GM19467 (cell line): ENCODE results near the gene VRK2.
"Not testable (repeated sequence)": the region's sequence is repeated elsewhere in the genome, so short reads cannot be mapped to it uniquely, and the experiment has no call there.

ENCODE experiments used
- ATAC-seq: cut with Tn5 transposase; IDR thresholded peaks from one replicate; pipeline ENCODE4 v1.9.1; 2021; ENCODE audit warnings: mild to moderate bottlenecking, moderate library complexity; ENCODE audit not compliant: unreplicated experiment

The VRK2 gene

DNA sequence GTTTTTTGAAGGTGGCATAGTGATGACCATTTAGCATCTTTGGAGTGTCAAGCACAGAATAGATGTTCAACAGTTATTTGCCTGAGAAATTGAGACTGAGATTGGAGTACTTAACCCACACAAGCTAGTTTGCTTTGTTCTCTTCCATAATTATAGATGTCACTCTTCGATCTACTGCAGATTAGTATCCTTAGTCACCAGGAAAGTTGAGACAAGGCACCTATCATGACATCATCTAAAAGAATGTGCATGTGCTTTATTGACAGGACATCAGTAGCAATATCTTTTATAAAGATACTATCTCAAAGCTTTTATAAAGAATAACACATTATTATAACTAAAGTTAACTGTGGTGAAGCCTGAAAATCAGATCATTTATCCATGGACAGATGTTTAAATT lies 6.4 kb downstream of the VRK2 start:
- ATAC-seq: no peak

- ATAC-seq: no peak
Measured at GRCh38 chr2:58054264-58054663, 7.7 kb downstream of the VRK2 start.

DNA sequence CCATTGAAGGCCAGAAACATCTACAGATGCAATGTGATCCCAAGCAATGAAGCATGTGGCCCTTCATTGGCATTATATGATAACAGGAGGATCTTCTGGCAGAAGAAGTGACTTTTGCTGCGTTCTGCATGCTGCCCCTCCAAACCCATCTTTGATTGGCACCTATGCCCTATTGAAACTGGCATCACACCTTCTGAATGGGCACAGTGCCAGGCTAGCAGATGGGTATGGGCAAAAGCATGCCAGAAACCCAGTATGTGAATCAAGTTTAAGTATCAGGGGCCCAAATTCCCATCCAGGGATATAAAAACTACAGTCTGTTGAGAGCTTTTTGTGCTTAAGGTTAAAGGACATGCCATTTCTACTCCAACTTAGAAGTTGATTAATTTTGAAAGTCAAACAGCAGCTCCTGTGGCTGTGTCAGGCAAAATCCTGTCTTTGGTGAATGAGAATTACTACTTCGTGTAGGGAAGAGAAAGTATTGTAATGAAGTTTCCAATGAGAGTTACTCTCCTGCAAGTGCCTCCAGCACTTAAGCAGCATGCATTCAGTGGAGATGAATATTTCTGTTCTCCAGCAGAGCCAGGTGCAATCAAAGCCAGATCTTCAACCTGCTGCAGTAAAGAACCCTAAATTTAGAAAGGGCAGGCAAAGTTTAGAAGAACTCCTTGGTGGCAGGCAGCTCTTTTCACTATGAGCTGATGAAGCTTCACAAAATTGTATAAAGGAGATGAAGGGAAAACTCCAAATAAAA lies 8.6 kb downstream of the VRK2 start:
- ATAC-seq: no peak

DNA sequence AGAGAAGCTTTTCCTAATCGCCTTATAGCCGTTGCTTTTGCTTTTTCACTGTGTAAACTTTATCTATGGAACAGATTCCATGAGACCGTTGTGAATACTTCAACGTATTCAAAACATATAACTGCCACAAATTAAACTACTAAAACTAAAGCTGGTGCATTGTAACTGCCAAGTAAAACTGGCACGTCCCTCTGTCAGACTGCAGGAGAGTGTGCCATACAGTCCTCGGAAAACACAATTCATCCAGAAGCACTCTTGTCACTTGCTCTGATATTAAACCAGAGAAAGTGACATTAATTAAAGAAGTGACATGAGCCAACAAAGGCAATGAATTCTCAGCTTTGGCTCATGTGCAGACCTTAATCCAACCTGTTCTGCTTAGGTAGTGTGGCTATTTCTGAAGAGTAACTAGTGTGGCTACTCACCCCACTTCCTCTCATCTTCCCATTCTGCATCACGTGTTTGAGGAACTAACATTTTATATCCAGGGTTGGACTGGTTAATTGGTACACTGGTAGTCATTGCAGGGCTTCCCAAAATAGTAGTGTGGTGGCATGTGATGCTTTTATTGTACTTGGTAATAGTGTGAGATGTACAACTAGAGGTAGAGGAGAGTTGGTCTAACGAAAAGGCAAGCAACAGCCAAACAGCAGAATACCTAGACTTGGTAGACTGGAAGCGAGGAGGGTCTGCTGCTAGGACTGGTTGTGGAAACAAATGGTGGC lies 9.7 kb downstream of the VRK2 start:
- no peak for ATAC-seq

DNA sequence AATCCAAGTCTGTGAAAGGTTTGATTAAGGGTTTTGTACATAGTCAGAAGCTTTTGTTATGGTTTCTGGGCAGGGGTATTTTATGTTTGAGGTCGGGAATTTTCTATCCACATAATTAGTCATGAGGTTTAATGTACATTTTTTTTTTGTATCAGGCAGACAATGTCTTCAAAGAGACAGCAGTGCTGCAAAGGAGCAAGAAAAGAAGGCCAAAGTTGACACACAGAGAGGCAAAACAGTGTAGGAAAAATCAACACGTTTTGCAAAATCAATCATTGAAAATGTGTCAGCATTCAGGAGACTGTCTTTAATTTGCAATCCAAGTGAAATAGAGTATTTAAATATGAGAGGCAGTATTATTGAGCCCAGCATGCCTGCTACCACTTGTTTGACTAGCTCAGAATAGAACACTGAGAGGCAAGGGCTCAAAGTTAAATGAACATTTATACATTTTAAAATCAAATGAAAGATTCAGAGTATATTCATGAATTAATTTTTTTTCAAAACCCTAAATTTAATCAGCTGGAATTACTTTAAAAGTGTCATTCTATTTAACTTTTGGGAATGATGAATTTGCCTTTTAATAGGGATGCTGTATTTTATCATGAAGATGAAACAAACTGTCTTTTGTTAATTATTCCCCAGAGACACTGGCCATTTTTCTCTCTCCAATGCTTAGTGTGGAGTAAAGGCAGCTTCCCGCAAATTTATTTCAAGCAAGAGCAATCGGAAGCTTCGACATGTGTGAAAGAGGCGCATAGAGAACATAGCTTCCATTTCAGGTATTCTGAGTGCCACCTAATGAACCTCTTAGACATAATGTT lies 11.3 kb downstream of the VRK2 start:
- ATAC-seq: no peak

DNA sequence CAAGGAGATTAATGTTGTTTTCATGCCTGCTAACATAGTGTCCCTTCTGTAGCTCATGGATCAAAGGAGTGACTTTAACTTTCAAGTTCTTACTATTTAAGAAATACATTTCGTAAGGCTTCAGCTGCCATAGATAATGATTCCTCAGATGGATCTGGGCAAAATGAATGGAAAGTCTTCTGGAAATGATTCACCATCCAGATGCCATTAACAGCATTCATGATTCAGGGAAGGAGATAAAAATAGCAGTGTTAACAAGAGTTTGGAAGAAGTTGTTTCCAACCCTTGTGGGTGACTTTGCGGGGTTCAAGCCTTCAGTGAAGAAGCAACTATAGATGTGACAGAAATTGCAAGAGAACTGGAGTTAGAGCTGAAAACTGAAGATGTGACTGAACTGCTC lies 17.0 kb downstream of the VRK2 start:
- no peak for ATAC-seq

DNA sequence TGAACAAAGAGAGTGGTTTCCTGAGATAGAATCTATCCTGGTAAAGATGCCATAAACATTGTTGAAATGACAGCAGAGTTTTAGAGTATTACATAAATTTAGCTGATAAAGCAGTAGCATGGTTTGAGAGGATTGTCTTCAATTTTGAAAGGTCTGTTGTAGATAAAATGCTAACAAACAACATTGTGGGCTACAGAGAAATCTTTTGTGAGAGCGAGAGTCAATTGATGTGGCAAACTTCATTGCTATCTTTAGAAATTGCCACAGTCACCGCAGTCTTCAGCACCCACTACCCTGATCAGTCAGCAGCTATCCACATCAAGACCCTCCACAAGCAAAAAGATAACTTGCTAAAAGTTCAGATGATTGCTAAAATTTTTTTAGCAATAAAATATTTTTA lies 17.5 kb downstream of the VRK2 start:
- no peak for ATAC-seq

DNA sequence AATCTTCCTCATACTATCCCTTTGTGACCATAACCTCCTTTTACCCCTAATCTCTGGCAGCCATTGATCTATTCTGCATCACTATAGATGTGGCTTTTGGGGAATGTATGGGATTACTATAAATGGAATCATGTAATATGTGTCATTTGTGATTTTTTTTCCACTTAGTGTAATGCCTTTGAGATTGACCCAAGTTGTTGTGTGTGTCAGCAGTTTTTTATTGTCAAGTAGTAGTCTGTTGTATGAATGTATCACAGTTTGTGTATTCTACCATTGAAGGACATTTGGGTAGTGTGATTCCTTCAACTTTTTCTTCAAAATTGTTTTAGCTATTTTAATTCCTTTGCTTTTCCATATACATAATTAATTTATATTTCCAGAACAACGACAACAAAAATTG lies 18.6 kb downstream of the VRK2 start:
- no peak for ATAC-seq

GRCh38 chr2:58067001-58067400 lies 20.4 kb downstream of the VRK2 start:
- ATAC-seq: no peak

GRCh38 chr2:58070765-58071164 lies 24.2 kb downstream of the VRK2 start:
- ATAC-seq: no peak

GRCh38 chr2:58072102-58072501 lies 25.5 kb downstream of the VRK2 start:
- ATAC-seq: no peak

- no peak for ATAC-seq
Measured at GRCh38 chr2:58073008-58073407, 26.4 kb downstream of the VRK2 start.

DNA sequence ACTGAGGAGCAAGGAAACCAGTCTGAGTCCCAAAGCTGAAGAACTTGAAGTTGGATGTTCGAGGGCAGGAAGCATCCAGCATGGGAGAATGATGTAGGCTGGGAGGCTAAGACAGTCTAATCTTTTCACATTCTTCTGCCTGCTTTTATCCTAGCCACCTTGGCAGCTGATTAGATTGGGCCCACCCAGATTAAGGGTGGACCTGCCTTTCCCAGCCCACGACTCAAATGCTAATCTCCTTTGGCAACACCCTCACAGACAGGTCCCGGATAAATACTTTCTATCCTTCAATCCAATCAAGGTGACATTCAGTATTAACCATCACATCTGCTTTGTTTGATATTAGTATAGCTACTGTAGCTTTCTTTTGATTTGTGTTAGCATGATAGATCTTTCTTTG lies 27.1 kb downstream of the VRK2 start:
- ATAC-seq: no peak

- no peak for ATAC-seq
Measured at GRCh38 chr2:58081000-58081399, 34.4 kb downstream of the VRK2 start.

DNA sequence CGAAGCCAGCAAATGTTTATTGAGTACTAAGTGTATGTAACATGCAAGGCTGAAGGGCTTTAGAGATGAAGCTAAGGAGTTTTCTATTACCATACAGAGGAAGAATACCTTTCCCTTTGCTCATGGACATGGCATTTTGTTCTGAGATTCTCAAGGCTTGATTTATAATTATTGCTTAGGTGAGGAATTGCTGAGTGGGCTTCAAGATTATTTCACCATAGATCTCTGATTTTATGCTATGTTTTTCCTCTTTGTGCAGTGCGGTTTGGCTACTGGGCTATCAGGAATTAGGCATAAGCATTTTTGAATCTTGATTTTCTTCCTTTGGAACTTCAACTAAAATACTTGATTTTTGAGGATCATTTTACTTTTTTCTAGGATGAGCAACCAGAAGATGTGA lies 42.5 kb downstream of the VRK2 start:
- ATAC-seq: no peak

DNA sequence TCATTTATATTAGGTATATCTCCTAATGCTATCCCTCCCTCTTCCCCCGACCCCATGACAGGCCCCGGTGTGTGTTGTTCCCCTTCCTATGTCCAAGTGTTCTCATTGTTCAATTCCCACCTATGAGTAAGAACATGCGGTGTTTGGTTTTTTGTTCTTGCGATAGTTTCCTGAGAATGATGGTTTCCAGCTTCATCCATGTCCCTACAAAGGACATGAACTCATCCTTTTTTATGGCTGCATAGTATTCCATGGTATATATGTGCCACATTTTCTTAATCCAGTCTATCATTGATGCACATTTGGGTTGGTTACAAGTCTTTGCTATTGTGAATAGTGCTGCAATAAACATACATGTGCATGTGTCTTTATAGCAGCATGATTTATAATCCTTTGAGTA lies 46.2 kb downstream of the VRK2 start:
- not testable (repeated sequence) for ATAC-seq

DNA sequence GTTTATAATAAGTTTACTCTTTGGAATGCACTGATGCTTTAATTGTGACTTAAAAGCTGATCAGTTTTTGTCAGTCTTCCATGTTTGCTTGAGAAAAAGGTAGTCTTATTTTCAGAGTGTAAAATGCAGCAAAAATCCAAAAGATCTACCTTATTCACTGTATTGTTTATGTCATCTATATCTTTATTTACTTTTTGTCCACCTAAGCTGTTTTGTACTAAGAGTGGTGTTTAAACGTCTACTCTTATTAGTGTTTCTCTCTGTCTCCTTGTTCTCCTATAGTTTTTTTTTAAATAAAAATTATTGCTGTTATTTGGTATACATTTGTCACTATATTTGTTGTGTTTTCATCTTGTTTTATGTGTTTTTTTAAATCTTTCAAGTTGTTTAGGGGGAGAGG lies 50.4 kb downstream of the VRK2 start:
- ATAC-seq: no peak

DNA sequence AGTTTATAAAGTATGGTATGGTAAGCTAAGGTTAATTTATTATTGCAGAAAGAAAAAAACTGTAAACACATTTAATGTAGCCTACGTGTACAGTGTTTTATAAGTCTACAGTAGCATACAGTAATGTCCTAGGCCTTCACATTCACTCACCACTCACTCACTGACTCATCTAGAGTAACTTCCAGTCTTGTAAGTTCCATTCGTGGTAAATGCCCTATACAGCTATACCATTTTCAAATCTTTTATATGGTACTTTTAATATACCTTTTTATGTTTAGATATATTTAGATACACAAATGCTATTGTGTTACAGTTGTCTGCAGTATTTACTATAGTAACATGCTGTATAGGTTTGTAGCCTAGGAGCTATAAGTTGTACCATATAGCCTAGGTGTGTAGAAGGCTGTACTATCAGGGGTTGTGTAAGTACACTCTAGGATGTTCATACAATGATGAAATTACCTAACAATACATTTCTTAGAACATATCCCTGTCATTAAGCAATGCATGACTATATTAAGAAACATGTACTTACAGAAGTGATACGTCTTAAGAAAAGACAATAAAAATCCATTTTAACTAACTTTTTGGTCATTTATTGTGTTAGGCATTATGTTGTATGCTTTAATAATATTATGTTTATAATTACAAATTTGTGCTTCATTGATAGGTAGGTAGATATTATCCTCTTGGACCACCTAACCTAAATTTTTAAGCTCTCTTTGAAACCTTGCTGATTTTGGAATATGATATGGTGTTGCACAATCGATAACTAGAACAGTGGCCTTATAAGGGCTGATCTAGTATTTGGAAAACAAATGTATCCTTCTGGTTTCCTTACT lies 51.9 kb downstream of the VRK2 start:
- ATAC-seq: no peak

DNA sequence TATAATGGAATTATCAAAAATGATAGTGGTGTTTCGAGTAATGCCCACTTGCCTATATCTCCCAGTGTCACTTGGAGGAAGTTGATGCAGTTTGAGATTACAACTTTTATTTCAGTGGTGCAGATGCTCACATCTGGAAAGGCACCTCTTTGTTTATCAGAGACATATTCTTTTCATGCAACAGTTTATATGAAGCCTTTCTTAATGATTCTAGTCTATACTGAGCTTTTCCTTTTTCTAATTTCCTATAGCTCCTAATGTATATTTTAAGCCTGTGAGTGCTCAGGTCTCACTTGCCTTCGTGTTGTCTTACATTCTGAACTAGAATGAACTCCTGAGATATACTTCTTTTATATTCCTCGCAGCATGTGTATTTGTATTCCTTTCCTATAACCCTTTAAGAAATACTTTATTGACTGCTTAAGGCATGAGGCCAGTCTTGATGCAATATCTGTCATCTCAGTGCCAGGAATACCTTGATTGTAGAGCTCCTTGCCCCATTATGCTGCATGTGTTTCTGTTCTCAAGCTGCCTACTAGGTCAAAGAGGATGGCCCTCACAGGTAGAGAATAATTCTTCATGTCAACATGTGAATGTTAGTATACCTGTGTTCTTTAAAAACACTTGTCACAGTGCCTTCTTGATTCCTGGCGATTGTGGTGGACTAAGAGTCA lies 52.6 kb downstream of the VRK2 start:
- ATAC-seq: no peak

- ATAC-seq: no peak
Measured at GRCh38 chr2:58101500-58101899, 54.9 kb downstream of the VRK2 start.
